Stimulated activated CD4-positive, alpha-beta T cell treated with anti-CD3 and anti-CD28 coated beads, TNF-alpha, amount 100 ng/mL, for 1 hour (primary cell): Measurements from ENCODE around the gene NOX5.
"Not testable (repeated sequence)": the region's sequence is repeated elsewhere in the genome, so short reads cannot be mapped to it uniquely, and the experiment has no call there.

ENCODE experiments used
- DNase-seq, 3 donors: peaks; one replicate each; pipeline ENCODE4 v3.0.0-alpha.2; 2020; ENCODE audit warnings: low read depth in 3 of 3, low spot score in 1 of 3

The NOX5 gene

GRCh38 chr15:69046781-69047180 is 32.3 kb downstream of the NOX5 start:
- no peak for DNase-seq

GRCh38 chr15:69049976-69050375 is 35.5 kb downstream of the NOX5 start:
- no peak for DNase-seq

- no peak for DNase-seq
Measured at GRCh38 chr15:69055251-69055650, 40.8 kb downstream of the NOX5 start.

- no peak for DNase-seq
Measured at GRCh38 chr15:69056365-69056764, 41.9 kb downstream of the NOX5 start.

- DNase-seq = peak; percentile 19 to 49 (median 43)
Measured at GRCh38 chr15:69058830-69059556, 44.5 kb downstream of the NOX5 start.

- DNase-seq = no peak
Measured at GRCh38 chr15:69059557-69059943, 45.1 kb downstream of the NOX5 start.

- DNase-seq = no peak
Measured at GRCh38 chr15:69060041-69060481, 45.6 kb downstream of the NOX5 start.

GRCh38 chr15:69060744-69061143 is 46.2 kb downstream of the NOX5 start:
- no peak for DNase-seq

- no peak for DNase-seq
Measured at GRCh38 chr15:69061414-69061842, 46.9 kb downstream of the NOX5 start.

- no peak for DNase-seq
Measured at GRCh38 chr15:69064649-69065048, 50.2 kb downstream of the NOX5 start.

GRCh38 chr15:69066007-69066995 is 51.8 kb downstream of the NOX5 start:
- no peak for DNase-seq

GRCh38 chr15:69067296-69067695 is 52.8 kb downstream of the NOX5 start:
- DNase-seq = no peak

GRCh38 chr15:69068157-69068556 is 53.7 kb downstream of the NOX5 start:
- DNase-seq = no peak

GRCh38 chr15:69069290-69069689 is 54.8 kb downstream of the NOX5 start:
- DNase-seq = not testable (repeated sequence)

- DNase-seq = no peak
Measured at GRCh38 chr15:69069996-69070395, 55.5 kb downstream of the NOX5 start.

- DNase-seq = no peak
Measured at GRCh38 chr15:69070396-69070795, 55.9 kb downstream of the NOX5 start.

GRCh38 chr15:69071260-69071659 is 56.8 kb downstream of the NOX5 start:
- DNase-seq = no peak

GRCh38 chr15:69072906-69073305 is 58.4 kb downstream of the NOX5 start:
- DNase-seq = no peak

- DNase-seq = no peak
Measured at GRCh38 chr15:69074001-69074842, 59.7 kb downstream of the NOX5 start.

GRCh38 chr15:69074843-69075224 is 60.3 kb downstream of the NOX5 start:
- DNase-seq = no peak

- DNase-seq = no peak
Measured at GRCh38 chr15:69075440-69075839, 60.9 kb downstream of the NOX5 start.
